Caco-2 (cell line): Measurements from ENCODE around the gene NLGN1. TPM values are rescaled to one million over a fixed set of nuclear protein-coding genes. Genes with fewer than 3 reads are reported as not detected.
"Not testable (repeated sequence)": the region's sequence is repeated elsewhere in the genome, so short reads cannot be mapped to it uniquely, and the experiment has no call there.

Experiments
- BruUV-seq: library from RNA; stranded (reverse); fragments of 400-500 nt; replicated peaks from 2 replicates; lab custom pipeline; 2021; lab: Mats Ljungman, UMichigan
- CTCF ChIA-PET: fragments of 300-600 bp; sonication (Branson Sonifier 250); formaldehyde crosslinking; loops from one replicate; lab custom pipeline; 2022; ENCODE audit warnings: antibody characterized with exemption; lab: Charles Lee
- POLR2A ChIA-PET: fragments of 300-600 bp; sonication (Branson Sonifier 250); formaldehyde crosslinking; loops from one replicate; lab custom pipeline; 2022; ENCODE audit warnings: antibody characterized with exemption; lab: Charles Lee
- DNase-seq, 2 experiments: peaks; one replicate each; pipeline versions ENCODE4 v3.0.0 to v3.0.0-alpha.2; 2020 to 2022
- H3K27me3 ChIP-seq: replicated peaks from 2 replicates; pipeline ENCODE4 v1.6.0; 2011; ENCODE audit warnings: low read length; ENCODE audit not compliant: control insufficient read depth, insufficient read depth
- H3K36me3 ChIP-seq: 2 replicates; pipeline ENCODE4 v1.5.1; 2011; ENCODE audit warnings: low read length; ENCODE audit not compliant: control insufficient read depth, insufficient read depth
- H3K4me1 ChIP-seq: fragments of 250-450 bp; sonication (Bioruptor Pico); 2 replicates; pipeline ENCODE4 v1.5.1; 2020; ENCODE audit warnings: mild to moderate bottlenecking
- H3K4me3 ChIP-seq: 2 replicates; pipeline ENCODE4 v1.5.1; 2011; ENCODE audit warnings: low read depth, mild to moderate bottlenecking, control low read depth, low read length
- H3K9me3 ChIP-seq: fragments of 250-450 bp; sonication (Bioruptor Pico); 2 replicates; pipeline ENCODE4 v1.5.1; 2020; ENCODE audit warnings: mild to moderate bottlenecking, moderate library complexity
- H3K27ac Mint-ChIP-seq: one replicate; pipeline ENCODE4 v1.8.0; 2022; ENCODE audit warnings: mixed read lengths; ENCODE audit not compliant: unreplicated experiment
- H3K27me3 Mint-ChIP-seq: one replicate; pipeline ENCODE4 v1.8.0; 2022; ENCODE audit warnings: mixed read lengths; ENCODE audit not compliant: insufficient read depth, unreplicated experiment
- H3K36me3 Mint-ChIP-seq: one replicate; pipeline ENCODE4 v1.8.0; 2022; ENCODE audit warnings: mild to moderate bottlenecking, mixed read lengths; ENCODE audit not compliant: insufficient read depth, unreplicated experiment
- H3K4me1 Mint-ChIP-seq: one replicate; pipeline ENCODE4 v1.8.0; 2022; ENCODE audit warnings: low read depth, mixed read lengths; ENCODE audit not compliant: unreplicated experiment
- H3K4me3 Mint-ChIP-seq: one replicate; pipeline ENCODE4 v1.8.0; 2022; ENCODE audit warnings: mild to moderate bottlenecking, moderate library complexity, mixed read lengths; ENCODE audit not compliant: unreplicated experiment
- H3K9me3 Mint-ChIP-seq: one replicate; pipeline ENCODE4 v1.8.0; 2022; ENCODE audit warnings: mixed read lengths; ENCODE audit not compliant: unreplicated experiment
- intact Hi-C: fragments of 100-400 bp; cut with micrococcal nuclease; formaldehyde crosslinking; loops from one replicate; pipeline ENCODE4 v1.10.0; 2022; ENCODE audit not compliant: unreplicated experiment
- total RNA-seq: library from RNA; stranded (reverse); gene quantifications from 2 replicates; pipeline ENCODE4 v1.2.3, GENCODE V29; 2022
- TF ChIP-seq, protein P1 (sequence below), 2 experiments: fragments of 200-600 bp in 1 of 2; IDR thresholded peaks; 1 replicate in 1 of 2; 2 replicates in 1 of 2; pipeline versions ENCODE4 v1.5.1 to v1.8.0; 2011 to 2022; ENCODE audit warnings: antibody characterized with exemption in 1 of 2, control low read depth in 1 of 2, inconsistent platforms in 1 of 2, low read depth in 1 of 2, low read length in 1 of 2, mild to moderate bottlenecking in 1 of 2, moderate library complexity in 1 of 2; ENCODE audit not compliant: insufficient read depth in 1 of 2, severe bottlenecking in 1 of 2, unreplicated experiment in 1 of 2

The NLGN1 gene
- total RNA-seq, 1 experiment from 2014 or later: not detected

DNA sequence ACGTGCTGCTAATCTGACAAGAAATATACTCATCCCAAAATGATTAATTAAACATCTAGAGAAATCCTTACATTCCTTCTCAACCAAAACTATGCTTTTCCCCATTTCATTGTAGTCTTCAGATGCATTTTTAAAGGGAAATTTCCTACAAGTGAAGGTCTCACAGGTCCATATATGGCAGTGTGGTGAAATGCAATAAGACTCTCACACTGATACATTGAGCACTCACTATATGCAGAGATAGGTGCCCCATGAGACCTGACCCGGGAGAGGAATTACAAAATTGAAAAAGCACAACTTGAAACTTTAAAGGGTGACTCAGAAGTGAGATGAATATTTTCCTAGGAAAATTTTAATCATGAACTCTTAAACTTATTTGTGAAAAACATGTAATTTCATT lies 832.4 kb downstream of the NLGN1 start:
- BruUV-seq: no TSS peak
- intact Hi-C loops: no loop called here
- Mint-ChIP-seq H3K4me1 (no peaks in the 10 kb centered on the region), H3K4me3 (no peak overlapping the region), H3K27ac (no peak overlapping the region), H3K9me3 (no peaks in the 10 kb centered on the region), H3K36me3 (no peaks in the 10 kb centered on the region), H3K27me3 (no peaks in the 10 kb centered on the region)
- Histone ChIP-seq H3K27me3 (no peaks in the 10 kb centered on the region), H3K9me3 (no peaks in the 10 kb centered on the region), H3K4me1 (no peaks in the 10 kb centered on the region), H3K36me3 (no peaks in the 10 kb centered on the region), H3K4me3 (no peak overlapping the region)
- CTCF ChIA-PET: no interaction called here
- POLR2A ChIA-PET: no interaction called here
- DNase-seq: no peak
- TF ChIP-seq, protein P1, sequence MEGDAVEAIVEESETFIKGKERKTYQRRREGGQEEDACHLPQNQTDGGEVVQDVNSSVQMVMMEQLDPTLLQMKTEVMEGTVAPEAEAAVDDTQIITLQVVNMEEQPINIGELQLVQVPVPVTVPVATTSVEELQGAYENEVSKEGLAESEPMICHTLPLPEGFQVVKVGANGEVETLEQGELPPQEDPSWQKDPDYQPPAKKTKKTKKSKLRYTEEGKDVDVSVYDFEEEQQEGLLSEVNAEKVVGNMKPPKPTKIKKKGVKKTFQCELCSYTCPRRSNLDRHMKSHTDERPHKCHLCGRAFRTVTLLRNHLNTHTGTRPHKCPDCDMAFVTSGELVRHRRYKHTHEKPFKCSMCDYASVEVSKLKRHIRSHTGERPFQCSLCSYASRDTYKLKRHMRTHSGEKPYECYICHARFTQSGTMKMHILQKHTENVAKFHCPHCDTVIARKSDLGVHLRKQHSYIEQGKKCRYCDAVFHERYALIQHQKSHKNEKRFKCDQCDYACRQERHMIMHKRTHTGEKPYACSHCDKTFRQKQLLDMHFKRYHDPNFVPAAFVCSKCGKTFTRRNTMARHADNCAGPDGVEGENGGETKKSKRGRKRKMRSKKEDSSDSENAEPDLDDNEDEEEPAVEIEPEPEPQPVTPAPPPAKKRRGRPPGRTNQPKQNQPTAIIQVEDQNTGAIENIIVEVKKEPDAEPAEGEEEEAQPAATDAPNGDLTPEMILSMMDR (IDR thresholded peaks at IDR 0.05; ENCODE audit: insufficient read depth in 1 of 2, low read depth in 1 of 2, low read length in 1 of 2, severe bottlenecking in 1 of 2, unreplicated experiment in 1 of 2): no peak

DNA sequence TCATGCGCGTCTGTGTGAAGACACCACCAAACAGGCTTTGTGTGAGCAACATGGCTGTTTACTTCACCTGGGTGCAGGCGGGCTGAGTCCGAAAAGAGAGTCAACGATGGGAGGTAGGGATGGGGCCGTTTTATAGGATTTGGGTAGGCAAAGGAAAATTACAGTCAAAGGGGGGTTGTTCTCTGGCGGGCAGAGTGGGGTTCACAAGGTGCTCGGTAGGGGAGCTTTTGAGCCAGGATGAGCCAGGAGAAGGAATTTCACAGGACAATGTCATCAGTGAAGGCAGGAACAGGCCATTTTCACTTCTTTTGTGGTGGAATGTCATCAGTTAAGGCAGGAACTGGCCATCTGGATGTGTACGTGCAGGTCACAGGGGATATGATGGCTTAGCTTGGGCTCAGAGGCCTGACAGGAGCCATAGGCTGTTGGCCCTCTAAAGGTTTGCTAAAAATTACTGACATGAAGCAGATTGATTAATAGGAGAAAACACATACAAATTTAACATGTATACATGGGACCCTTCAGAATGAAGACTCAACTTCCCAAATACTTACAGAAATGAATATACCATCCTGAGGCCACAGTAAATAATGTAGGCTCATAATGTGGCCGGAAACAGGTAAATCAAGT lies 834.6 kb downstream of the NLGN1 start:
- H3K4me3 ChIP-seq, H3K27ac Mint-ChIP-seq, DNase-seq, H3K4me1 Mint-ChIP-seq, H3K9me3 Mint-ChIP-seq, BruUV-seq, H3K27me3 ChIP-seq, H3K36me3 ChIP-seq, H3K36me3 Mint-ChIP-seq, intact Hi-C loops, H3K9me3 ChIP-seq, H3K4me3 Mint-ChIP-seq, CTCF ChIA-PET, H3K4me1 ChIP-seq, POLR2A ChIA-PET, H3K27me3 Mint-ChIP-seq: not testable (repeated sequence)

DNA sequence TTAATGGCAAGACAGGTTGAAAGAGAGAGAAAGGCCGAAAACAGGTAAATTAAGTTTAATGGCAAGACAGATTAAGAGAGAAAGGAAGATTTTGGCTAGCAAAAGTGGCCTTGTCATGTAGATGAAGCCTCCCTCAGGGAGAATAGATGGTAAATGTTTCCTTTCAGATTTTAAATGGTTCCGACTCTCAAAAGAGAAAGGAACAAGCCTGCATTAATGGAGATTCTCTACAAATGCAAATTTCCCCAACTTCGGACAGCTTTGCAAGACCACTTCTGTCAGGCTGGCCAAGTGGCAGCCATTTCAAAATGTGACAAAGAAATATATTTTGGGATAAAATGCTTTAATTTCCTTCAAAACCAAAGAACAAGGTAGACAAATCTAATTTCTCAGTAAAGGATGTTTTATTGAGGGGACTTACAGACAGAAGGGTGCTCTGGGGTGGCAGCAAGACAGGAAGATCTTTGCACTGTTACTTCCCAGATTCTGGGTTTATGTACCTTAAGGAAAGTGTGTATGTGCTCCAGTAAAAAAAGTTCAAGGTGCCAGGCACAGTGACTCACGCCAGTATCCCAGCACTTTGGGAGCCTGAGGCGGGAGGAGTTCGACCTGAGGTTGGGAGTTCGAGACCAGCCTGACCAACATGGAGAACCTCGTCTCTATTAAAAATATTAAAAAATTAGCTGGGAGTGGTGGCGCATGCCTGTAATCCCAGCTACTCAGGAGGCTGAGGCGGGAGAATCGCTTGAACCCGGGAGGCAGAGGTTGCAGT lies 835.3 kb downstream of the NLGN1 start:
- H3K27ac Mint-ChIP-seq: no peak overlapping the region
- TF ChIP-seq, protein P1 (IDR thresholded peaks at IDR 0.05; ENCODE audit: insufficient read depth in 1 of 2, low read depth in 1 of 2, low read length in 1 of 2, severe bottlenecking in 1 of 2, unreplicated experiment in 1 of 2): no peak
- no peaks in the 10 kb centered on the region for H3K4me1 Mint-ChIP-seq
- no peaks in the 10 kb centered on the region for H3K36me3 ChIP-seq
- H3K4me3 ChIP-seq: no peak overlapping the region
- H3K4me1 ChIP-seq: no peaks in the 10 kb centered on the region
- no peaks in the 10 kb centered on the region for H3K27me3 ChIP-seq
- ChIA-PET POLR2A (no interaction called here), CTCF (interaction anchor here (0.6 kb wide), 1 partner anchor 21 kb away, joined by 7 read pairs; no protein-coding TSS in a partner anchor)
- no peaks in the 10 kb centered on the region for H3K27me3 Mint-ChIP-seq
- no peaks in the 10 kb centered on the region for H3K9me3 ChIP-seq
- intact Hi-C loops: no loop called here
- no peaks in the 10 kb centered on the region for H3K9me3 Mint-ChIP-seq
- DNase-seq: no peak
- no peak overlapping the region for H3K4me3 Mint-ChIP-seq
- no peaks in the 10 kb centered on the region for H3K36me3 Mint-ChIP-seq
- BruUV-seq: no TSS peak
